NCI-H1436 (cell line): ENCODE results near the gene MDM2.
A peak's percentile ranks its signal among the peaks of the same experiment; 100 is the strongest.
"Not testable (repeated sequence)": the region's sequence is repeated elsewhere in the genome, so short reads cannot be mapped to it uniquely, and the experiment has no call there.

Experiments used
- DNase-seq: peaks from one replicate; lab custom pipeline; 2025; lab: John Stamatoyannopoulos, UW

The MDM2 gene

GRCh38 chr12:68806488-68807237, 1.3 kb upstream of the MDM2 start:
- DNase-seq: no peak

GRCh38 chr12:68807274-68807575, 752 bp upstream of the MDM2 start:
- DNase-seq: not testable (repeated sequence)

DNA sequence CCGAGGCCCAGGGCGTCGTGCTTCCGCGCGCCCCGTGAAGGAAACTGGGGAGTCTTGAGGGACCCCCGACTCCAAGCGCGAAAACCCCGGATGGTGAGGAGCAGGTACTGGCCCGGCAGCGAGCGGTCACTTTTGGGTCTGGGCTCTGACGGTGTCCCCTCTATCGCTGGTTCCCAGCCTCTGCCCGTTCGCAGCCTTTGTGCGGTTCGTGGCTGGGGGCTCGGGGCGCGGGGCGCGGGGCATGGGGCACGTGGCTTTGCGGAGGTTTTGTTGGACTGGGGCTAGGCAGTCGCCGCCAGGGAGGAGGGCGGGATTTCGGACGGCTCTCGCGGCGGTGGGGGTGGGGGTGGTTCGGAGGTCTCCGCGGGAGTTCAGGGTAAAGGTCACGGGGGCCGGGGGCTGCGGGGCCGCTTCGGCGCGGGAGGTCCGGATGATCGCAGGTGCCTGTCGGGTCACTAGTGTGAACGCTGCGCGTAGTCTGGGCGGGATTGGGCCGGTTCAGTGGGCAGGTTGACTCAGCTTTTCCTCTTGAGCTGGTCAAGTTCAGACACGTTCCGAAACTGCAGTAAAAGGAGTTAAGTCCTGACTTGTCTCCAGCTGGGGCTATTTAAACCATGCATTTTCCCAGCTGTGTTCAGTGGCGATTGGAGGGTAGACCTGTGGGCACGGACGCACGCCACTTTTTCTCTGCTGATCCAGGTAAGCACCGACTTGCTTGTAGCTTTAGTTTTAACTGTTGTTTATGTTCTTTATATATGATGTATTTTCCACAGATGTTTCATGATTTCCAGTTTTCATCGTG, 612 bp downstream of the MDM2 start:
- peak; percentile 85 for DNase-seq

DNA sequence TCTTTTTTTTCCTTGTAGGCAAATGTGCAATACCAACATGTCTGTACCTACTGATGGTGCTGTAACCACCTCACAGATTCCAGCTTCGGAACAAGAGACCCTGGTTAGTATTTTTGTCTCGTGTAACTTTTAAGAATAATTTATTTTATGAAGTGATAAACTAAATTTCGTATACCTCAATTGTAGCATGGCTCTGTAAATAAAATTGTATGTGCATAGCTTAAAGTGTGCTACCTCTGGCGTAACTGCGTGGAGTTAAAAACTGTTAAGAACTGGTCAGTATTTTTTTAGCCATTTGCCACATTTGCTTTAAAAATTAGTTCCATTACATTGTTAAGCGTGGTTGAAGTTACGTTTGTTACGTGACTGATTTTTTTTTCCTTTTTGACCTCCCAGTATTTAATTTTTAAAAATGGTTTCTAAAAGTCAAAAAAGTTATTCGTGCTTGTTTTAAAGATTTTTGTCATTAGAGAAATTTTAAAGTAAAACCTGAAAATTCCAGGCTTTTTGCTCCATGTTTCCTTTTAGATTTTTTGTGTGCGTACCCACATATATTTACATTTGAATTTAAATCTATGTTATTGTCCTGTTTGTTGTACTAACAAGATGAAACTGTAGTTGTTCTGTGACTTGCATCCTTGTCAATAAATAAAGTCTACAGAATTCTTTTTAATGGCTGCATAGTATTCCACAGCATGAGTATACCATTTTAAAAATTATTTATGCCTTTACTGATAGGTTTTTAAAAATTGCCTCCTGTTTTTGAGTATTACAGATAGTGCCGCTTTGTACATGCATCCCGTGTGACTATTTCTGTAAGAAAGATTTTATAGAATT, 1.4 kb downstream of the MDM2 start:
- no peak for DNase-seq

DNA sequence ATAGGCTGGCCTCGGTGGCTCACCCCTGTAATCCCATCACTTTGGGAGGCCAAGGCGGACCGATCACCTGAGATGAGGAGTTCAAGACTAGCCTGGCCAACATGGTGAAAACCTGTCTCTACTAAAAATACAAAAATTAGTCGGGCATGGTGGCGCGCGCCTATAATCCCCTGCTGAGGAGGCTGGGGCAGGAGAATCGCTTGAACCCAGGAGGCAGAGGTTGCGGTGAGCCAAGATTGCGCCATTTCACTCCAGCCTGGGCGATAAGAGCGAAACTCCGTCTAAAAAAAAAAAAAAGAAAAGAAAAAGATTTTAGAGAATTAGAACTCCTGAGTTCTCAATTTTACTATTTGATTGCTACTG, 2.0 kb downstream of the MDM2 start:
- not testable (repeated sequence) for DNase-seq

DNA sequence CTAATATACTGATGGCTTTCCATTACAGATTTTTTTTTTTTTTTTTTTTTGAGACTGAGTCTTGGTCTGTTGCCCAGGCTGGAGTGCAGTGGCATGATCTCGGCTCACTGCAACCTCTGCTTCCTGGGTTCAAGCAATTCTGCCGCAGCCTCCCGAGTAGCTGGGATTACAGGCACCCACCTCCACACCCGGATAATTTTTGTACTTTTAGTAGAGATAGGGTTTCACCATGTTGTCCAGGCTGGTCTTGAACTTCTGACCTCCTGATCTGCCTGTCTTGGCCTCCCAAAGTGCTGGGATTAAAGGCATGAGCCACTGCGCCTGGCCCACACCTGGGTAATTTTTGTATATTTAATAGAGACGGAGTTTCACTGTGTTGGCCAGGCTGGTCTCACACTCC, 3.6 kb downstream of the MDM2 start:
- DNase-seq: not testable (repeated sequence)

- DNase-seq: no peak
Observed at GRCh38 chr12:68812553-68813241, 4.7 kb downstream of the MDM2 start.

- DNase-seq: no peak
Observed at GRCh38 chr12:68813242-68813593, 5.2 kb downstream of the MDM2 start.

DNA sequence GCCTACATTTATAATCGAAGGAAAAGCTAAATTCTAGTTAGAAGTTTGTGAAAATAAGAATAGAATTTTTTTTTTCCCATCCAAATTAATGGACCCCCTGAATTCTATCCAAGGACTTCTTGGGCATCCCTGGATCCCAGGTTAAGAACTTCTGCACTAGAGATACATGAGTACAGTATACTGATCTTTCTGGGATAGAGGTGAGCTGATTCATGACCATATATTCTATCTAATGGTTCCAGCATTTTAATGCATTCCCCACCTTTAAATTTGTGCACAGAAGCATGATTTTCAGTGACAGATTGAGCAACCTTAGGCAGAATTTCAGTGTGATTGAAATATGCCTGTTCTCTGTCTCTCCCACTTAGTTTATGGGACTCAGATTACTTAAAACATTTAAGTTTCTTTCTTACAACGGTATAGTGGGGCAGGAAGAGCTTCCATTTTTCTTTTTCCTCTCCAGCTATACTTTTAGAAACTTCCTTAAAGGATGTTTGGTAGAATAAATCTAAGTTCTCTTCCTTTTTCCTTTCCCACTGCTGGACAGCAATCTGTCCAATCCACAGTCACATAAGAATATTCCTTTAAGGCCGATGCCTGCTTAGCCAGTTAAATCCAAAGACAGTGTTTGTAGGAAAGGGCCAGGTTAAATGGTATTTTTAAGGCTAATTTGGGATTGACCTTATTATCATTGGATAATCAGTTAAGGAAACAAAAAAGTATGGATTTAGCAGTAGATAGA, 6.7 kb downstream of the MDM2 start:
- no peak for DNase-seq

DNA sequence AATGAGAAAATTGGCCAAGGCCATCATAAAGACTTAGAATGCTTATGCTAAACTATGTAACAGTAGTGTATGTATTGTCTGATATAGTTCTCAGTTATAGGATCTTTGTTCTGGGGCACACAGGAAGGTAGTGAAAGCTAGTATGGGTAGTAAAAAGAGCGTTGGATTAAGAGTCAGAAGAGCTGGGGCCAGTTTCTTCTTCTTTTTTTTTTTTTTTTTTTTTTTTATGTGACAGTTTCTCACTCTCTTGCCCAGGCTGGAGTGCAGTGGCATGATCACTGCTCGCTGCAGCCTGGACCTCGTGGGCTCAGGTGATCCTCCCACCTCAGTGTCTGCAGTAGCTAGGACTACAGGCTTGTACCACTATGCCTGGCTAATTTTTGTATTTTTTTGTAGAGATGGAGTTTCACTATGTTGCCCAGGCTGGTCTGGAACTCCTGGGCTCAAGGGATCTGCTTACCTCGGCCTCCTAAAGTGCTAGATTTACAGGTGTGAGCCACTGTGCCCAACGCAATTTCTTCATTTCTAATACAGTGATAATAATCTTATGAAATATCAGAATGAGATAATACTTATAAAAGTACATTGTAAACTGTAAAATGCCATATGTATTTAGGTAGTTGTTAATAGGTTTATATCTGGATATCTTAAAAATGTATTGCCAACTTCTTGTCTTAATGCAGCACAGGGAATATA, 7.4 kb downstream of the MDM2 start:
- no peak for DNase-seq

DNA sequence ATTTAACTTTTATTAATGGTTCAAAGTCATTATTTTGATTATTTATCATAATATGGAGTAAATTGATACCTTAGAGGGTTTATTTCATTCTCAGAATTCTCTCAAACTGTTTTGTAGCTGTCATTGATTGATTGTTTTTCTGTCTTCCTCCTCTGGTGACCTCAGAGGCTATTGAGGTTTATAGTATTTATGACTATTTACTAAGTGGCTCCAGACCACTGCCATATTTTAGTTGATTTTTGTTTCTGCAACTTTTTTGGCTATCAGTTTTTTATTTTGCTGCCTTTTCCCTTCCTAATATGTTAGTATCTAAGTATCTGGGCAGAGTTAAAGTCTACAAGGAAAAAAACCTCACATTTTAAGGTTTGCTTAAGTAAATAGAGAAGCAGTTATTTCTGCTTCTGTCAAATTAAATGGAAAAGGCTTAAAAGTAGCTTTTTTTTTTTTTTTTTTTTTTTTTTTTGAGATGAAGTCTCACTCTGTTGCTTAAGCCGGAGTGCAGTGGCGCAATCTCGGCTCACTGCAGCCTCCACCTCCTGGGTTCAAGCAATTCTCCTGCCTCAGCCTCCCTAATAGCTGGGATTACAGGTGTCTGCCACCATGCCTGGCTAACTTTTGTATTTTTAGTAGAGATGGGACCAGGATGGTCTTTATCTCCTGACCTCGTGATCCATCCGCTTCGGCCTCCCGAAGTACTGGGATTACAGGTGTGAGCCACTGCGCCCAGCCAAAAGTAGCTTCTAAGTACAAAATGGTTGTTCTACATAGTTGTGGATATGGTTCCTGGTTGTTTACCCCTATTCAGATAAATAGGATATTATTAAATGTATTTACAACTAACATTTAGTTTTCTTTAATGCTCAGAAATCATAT, 8.2 kb downstream of the MDM2 start:
- no peak for DNase-seq

- DNase-seq: not testable (repeated sequence)
Observed at GRCh38 chr12:68819481-68819880, 11.5 kb downstream of the MDM2 start.

DNA sequence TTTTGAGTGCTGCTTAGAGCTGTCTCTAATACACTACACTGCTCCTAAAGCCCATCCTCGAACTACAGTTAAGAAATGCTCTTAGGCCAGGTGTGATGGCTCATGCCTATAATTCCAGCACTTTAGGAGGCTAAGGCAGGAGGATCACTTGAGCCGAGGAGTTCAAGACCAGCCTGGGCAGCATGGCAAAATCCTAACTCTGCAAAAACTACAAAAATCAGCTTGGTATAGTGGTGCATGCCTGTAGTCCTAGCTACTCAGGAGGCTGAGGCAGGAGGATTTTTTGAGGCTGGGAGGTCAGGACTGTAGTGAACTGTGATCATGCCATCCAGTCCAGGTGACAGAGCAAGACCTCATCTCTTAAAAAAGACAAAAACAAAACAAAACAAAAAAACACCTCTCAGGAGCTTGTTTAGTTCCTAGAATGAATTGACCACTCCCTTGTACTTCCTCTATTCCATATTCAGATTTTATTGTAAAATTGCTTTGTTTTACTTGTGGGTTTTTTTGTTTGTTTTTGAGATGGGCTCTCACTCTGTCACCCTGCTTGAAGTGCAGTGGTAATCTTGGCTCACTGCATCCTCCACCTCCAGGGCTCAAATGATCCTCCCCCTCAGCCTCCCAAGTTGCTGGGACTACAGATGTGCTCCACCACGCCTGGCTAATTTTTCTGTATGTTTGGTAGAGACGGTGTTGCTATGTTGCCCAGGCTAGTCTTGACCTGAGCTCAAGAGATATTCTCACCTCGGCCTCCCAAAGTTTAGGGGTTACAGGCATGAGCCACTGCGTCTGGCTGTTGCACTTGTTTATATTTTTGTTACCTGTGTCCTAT, 13.6 kb downstream of the MDM2 start:
- no peak for DNase-seq

DNA sequence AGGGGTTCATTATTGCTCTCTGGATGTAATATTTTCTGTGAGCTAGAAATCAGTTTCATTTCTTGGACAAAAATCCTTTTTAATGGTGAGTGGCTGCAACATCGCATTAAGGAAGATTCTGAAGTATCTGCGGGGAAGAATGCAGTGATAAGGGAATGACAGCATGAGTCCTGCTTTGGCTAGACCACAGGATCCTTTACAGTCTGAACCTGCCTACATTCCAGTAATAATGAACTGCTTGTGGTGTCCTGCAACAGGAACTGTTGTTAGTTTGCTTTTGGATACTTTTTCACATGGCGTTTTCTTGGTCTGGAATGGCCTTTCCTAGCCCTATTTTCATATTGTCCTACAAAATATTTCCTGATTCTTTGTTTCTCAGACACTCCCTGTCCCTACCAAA, 15.7 kb downstream of the MDM2 start:
- DNase-seq: no peak

GRCh38 chr12:68824131-68824530, 16.2 kb downstream of the MDM2 start:
- DNase-seq: no peak

GRCh38 chr12:68824597-68825250, 16.7 kb downstream of the MDM2 start:
- no peak for DNase-seq

GRCh38 chr12:68825569-68826217, 17.7 kb downstream of the MDM2 start:
- no peak for DNase-seq
